Activated T-cell treated with anti-CD3 and anti-CD28 coated beads for 1 hour (primary cell): Measurements from ENCODE around the gene SORBS1.

Source experiments
- DNase-seq: peaks from one replicate; pipeline ENCODE4 v3.0.0-alpha.2; 2020; ENCODE audit warnings: low read depth

The SORBS1 gene

DNA sequence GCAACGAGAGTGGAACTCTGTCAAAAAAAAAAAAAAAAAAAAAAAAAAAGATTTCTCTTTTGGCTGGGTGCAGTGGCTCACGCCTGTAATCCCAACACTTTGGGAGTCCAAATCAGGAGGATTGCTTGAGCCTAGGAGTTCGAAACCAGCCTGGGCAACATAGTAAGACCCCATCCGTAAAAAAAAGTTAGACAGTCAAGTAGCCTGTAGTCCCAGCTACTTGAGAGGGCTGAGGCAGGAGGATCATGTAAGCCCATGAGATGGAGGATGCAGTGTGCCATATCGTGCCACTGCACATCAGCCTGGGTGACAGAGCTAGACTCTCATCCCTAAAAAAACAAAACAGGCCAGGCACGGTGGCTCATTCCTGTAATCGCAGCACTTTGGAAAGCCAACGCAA lies 295.6 kb downstream of the SORBS1 start:
- DNase-seq, result no peak

DNA sequence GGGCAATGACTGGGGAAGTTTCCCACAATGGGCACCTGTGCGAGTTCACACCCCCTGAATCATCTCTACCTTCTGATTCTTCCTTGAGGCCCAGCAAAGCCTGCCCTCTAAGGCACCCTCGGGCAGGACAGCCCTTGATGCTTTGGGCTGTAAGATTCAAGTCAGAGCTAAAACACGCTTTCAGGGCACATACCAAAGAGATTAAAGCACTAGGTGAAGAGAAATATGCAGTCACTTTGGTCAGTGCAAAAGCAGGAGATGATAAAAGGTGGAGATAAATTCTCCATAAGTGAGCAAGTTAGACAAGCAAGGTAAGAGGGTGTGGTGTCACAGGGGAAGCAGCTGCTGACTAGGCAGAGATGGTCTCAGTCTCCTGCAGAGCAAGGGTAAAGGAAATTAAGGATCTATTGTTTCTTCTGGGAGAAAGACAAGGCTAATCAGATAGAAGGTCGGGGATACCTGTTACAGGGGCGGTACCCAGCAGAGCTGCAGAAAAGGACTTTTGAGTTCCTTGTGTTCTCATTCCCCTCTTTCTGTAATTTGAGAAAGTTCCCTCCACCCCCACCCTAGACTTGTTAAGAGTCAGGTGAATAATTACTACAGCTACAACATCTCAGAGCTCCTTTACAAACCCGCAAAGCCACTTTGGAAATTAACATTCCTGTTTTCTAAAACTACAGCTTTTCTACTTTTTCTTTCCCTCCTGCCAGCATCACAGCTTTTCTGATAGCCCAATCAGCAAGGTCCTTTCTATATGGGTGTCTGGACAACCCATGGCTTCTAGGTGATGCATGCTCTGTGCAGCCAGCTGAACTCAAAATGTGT lies 296.7 kb downstream of the SORBS1 start:
- DNase-seq, result no peak

DNA sequence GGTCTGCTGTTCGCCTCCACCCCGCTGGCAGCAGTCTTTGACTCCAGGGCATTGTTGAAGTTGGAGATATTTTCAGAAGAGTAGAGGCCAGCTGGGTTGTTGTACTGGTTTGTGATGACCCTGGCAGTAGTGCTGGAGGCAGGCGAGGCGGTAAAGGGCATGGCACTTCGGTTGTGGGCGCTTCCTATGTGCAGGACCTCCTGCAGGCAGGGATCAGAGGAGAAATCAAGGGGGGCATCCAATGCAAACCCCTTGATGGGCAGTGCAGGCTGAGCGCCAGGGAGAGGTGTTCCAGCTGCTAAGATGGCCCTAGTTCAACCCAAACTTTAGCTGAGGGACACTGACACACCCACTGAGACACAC lies 297.3 kb downstream of the SORBS1 start:
- no peak for DNase-seq

DNA sequence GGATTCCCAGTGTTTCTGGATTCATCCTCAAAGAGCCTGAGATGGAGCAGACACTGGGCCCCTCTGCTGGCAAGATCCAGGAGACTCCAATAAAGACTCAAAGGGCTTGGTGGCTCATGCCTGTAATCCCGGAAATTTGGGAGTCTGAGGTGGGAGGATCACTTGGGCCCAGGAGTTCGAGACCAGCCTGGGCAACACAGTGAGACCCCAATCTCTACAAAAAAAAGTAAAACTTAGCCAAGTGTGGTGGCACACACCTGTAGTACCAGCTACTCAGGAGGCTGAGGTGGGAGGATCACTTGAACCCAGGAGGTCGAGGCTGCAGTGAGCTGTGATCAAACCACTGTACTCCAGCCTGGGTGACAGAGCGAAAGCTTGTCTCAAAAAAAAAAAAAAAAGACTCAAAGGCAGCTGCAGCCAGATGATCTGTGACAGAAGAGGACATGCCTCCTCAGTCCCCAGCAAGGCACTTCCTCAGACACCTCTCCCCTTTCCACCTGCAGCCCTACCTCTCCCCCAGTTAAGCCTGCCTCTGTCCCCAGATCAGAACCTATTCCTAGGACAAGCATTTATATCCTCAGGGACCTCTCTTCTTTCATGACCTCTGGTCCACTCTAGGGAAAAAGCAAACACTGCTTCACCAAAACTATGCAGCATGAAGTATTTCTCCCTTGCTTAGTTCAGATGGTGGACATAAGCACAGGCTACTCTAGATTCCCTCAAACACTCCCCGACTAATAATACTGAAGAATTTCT lies 298.2 kb downstream of the SORBS1 start:
- no peak for DNase-seq

DNA sequence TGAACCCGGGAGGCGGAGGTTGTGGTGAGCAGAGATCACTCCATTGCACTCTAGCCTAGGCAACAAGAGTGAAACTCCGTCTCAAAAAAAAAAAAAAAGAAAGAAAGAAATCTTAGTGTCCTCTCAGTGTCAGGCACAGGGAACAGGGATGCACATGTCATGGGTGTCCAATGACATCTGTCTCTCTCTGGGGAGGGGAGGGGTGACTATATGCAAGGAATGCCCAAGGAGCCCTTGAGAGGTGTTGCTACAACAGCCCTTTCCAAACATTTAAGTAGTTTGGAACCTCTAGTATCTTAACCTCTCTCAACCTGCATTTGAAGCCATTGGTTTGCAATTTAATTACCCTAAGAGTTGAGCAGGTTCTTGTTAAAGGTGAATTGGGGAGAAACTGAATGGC lies 299.2 kb downstream of the SORBS1 start:
- no peak for DNase-seq
